Trophoblast cell (in vitro differentiated cells and primary cell): Measurements from ENCODE around the gene GABRE.
A peak's percentile ranks its signal among the peaks of the same experiment; 100 is the strongest.
"Not testable (repeated sequence)": the region's sequence is repeated elsewhere in the genome, so short reads cannot be mapped to it uniquely, and the experiment has no call there.

Source experiments
- DNase-seq, 2 donors: peaks; one replicate each; pipeline ENCODE4 v3.0.0-alpha.2; 2016
- H2AFZ ChIP-seq: 2 replicates; pipeline ENCODE4 v1.6.1; 2013; ENCODE audit warnings: low read length, moderate library complexity, mild to moderate bottlenecking; ENCODE audit not compliant: insufficient read depth, poor library complexity
- H2AK5ac ChIP-seq: 2 replicates; pipeline ENCODE4 v1.6.1; 2013; ENCODE audit warnings: mild to moderate bottlenecking, low read length
- H2BK120ac ChIP-seq: 2 replicates; pipeline ENCODE4 v1.6.1; 2013; ENCODE audit warnings: low read length, mild to moderate bottlenecking, moderate library complexity; ENCODE audit not compliant: insufficient read depth, poor library complexity
- H2BK12ac ChIP-seq: 2 replicates; pipeline ENCODE4 v1.6.1; 2013; ENCODE audit warnings: mild to moderate bottlenecking, low read length, moderate library complexity
- H2BK5ac ChIP-seq: 2 replicates; pipeline ENCODE4 v1.6.1; 2013; ENCODE audit warnings: low read length, low read depth, moderate library complexity, mild to moderate bottlenecking; ENCODE audit not compliant: poor library complexity
- H3K14ac ChIP-seq: 2 replicates; pipeline ENCODE4 v1.6.1; 2013; ENCODE audit warnings: mild to moderate bottlenecking, low read length
- H3K18ac ChIP-seq: 2 replicates; pipeline ENCODE4 v1.6.1; 2013; ENCODE audit warnings: mild to moderate bottlenecking, low read length
- H3K23ac ChIP-seq: 2 replicates; pipeline ENCODE4 v1.6.1; 2013; ENCODE audit warnings: low read length
- H3K27ac ChIP-seq: 2 replicates; pipeline ENCODE4 v1.5.1; 2013; ENCODE audit warnings: low read depth, mild to moderate bottlenecking, inconsistent platforms, low read length, moderate library complexity
- H3K27me3 ChIP-seq: 2 replicates; pipeline ENCODE4 v1.6.1; 2013; ENCODE audit warnings: inconsistent platforms, mild to moderate bottlenecking, low read length, moderate library complexity; ENCODE audit not compliant: insufficient read depth
- H3K36me3 ChIP-seq, 2 experiments: 1 replicate in 1 of 2; 2 replicates in 1 of 2; pipeline ENCODE4 v1.6.1; 2013; ENCODE audit warnings: low read length in 2 of 2, mild to moderate bottlenecking in 2 of 2, moderate library complexity in 1 of 2; ENCODE audit not compliant: insufficient read depth in 2 of 2, control insufficient read depth in 1 of 2
- H3K4ac ChIP-seq: 2 replicates; pipeline ENCODE4 v1.6.1; 2013; ENCODE audit warnings: low read depth, mild to moderate bottlenecking, low read length, moderate library complexity
- H3K4me1 ChIP-seq, 2 experiments: 1 replicate in 1 of 2; 2 replicates in 1 of 2; pipeline ENCODE4 v1.6.1; 2013; ENCODE audit warnings: low read length in 2 of 2, mild to moderate bottlenecking in 2 of 2, moderate library complexity in 1 of 2; ENCODE audit not compliant: insufficient read depth in 2 of 2, control insufficient read depth in 1 of 2
- H3K4me2 ChIP-seq: 2 replicates; pipeline ENCODE4 v1.6.1; 2013; ENCODE audit warnings: inconsistent platforms, mild to moderate bottlenecking, low read length, moderate library complexity
- H3K4me3 ChIP-seq: 2 replicates; pipeline ENCODE4 v1.5.1; 2013; ENCODE audit warnings: mild to moderate bottlenecking, low read depth, low read length, inconsistent platforms
- H3K79me1 ChIP-seq: one replicate; pipeline ENCODE4 v1.6.1; 2013; ENCODE audit warnings: low read length
- H3K79me2 ChIP-seq: 2 replicates; pipeline ENCODE4 v1.6.1; 2013; ENCODE audit warnings: low read length, mild to moderate bottlenecking; ENCODE audit not compliant: control insufficient read depth, insufficient read depth, poor library complexity
- H3K9ac ChIP-seq: 2 replicates; pipeline ENCODE4 v1.6.1; 2013; ENCODE audit warnings: mild to moderate bottlenecking, low read length
- H3K9me3 ChIP-seq: 2 replicates; pipeline ENCODE4 v1.6.1; 2013; ENCODE audit warnings: low read depth, mild to moderate bottlenecking, control low read depth, inconsistent platforms, low read length; ENCODE audit not compliant: insufficient read depth
- H4K12ac ChIP-seq: 2 replicates; pipeline ENCODE4 v1.6.1; 2013; ENCODE audit warnings: low read depth, mild to moderate bottlenecking, low read length, moderate library complexity
- H4K8ac ChIP-seq: 2 replicates; pipeline ENCODE4 v1.6.1; 2013; ENCODE audit warnings: low read depth, mild to moderate bottlenecking, low read length, moderate library complexity
- H4K91ac ChIP-seq: one replicate; pipeline ENCODE4 v1.6.1; 2013; ENCODE audit warnings: low read depth, mild to moderate bottlenecking, low read length, moderate library complexity
- WGBS: extraction: QIAGEN DNeasy Blood & Tissue Kit; methylation state at CpG from one replicate; pipeline ENCODE4 v1.1.7; 2013; ENCODE audit warnings: missing lambda C conversion rate; ENCODE audit not compliant: insufficient read length, insufficient coverage; ENCODE audit errors: extremely low coverage; 5-methylcytosine and 5-hydroxymethylcytosine counted together

GABRE gene

DNA sequence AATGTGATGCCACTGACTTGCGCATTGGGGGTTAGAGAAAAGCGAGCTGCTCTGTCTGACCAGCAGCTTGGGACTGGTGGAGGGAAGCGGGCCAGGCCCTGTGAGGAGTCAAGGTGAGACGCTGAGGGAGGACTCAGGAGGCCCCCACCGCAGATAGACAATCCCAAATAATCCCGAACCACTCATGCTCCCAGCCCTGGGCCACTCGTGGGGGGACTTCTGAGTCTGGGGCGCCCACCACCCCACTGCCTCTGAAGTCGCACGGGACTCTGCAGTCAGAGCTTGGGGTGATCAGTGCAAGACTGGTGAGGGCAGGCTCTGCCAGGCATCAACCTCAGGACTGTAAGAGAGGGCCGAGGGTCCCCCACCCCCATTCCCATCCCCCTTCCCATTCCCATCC, 54.9 kb downstream of the GABRE start:
- no peak for DNase-seq
- no peak overlapping the region for H3K4me3 ChIP-seq
- H3K4me2 ChIP-seq = no peak overlapping the region
- H2BK120ac ChIP-seq = no peak overlapping the region
- no peaks in the 10 kb centered on the region for H3K36me3 ChIP-seq
- no peaks in the 10 kb centered on the region for H3K79me1 ChIP-seq
- no peak overlapping the region for H4K12ac ChIP-seq
- H3K9ac ChIP-seq = no peak overlapping the region
- no peak overlapping the region for H2AK5ac ChIP-seq
- no peaks in the 10 kb centered on the region for H3K4me1 ChIP-seq
- no peak overlapping the region for H3K14ac ChIP-seq
- H3K27me3 ChIP-seq = no peaks in the 10 kb centered on the region
- H3K4ac ChIP-seq = no peak overlapping the region
- no peak overlapping the region for H4K8ac ChIP-seq
- no peaks in the 10 kb centered on the region for H3K79me2 ChIP-seq
- no peak overlapping the region for H4K91ac ChIP-seq
- no CpG with 5 or more reads among the region's 11 CpGs for WGBS
- H3K18ac ChIP-seq = no peak overlapping the region
- H2BK5ac ChIP-seq = no peak overlapping the region
- no peak overlapping the region for H3K27ac ChIP-seq
- H3K9me3 ChIP-seq = no peaks in the 10 kb centered on the region
- no peak overlapping the region for H2BK12ac ChIP-seq
- H2AFZ ChIP-seq = no peak overlapping the region
- no peak overlapping the region for H3K23ac ChIP-seq

DNA sequence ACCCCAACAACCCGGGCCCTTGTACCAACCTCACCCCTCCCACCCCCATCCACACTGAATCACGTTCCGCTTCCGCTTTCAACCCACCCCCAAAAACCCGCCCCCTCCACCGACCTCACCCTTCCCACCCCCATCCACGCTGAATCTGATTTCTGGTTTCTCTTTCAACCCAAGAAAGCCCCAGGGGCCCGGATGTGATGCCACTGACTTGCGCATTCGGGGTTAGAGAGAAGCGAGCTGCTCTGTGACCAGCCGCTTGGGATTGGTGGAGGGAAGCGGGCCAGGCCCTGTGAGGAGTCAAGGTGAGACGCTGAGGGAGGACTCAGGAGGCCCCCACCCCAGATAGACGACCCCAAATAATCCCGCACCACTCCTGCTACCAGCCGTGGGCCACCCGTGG, 55.7 kb downstream of the GABRE start:
- not testable (repeated sequence) for H2BK5ac ChIP-seq, H4K12ac ChIP-seq, H3K4me1 ChIP-seq, H3K23ac ChIP-seq, H3K4me2 ChIP-seq, H3K9me3 ChIP-seq, H3K27me3 ChIP-seq, H3K4me3 ChIP-seq, H3K9ac ChIP-seq, DNase-seq, H3K79me2 ChIP-seq, H4K8ac ChIP-seq, H3K36me3 ChIP-seq, H2BK12ac ChIP-seq, H3K4ac ChIP-seq, H3K14ac ChIP-seq, H3K18ac ChIP-seq, H2AFZ ChIP-seq, H2AK5ac ChIP-seq, H3K79me1 ChIP-seq, H3K27ac ChIP-seq, H2BK120ac ChIP-seq, H4K91ac ChIP-seq
- WGBS = no CpG with 5 or more reads among the region's 18 CpGs

DNA sequence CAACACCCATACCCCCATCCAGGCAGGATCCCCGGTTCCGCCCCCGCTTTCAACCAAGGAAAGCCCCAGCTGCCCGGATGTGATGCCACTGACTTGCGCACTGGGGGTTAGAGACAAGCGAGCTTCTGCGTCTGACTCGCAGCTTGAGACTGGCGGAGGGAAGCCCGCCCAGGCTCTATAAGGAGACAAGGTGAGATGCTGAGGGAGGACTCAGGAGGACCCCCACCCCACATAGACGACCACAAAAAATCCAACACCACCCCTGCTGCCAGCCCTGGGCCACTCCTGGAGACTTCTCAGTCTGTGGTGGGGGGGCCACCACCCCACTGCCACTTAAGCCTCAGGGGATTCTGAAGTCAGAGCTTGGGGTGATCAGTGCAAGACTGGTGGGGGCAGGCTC, 61.7 kb downstream of the GABRE start, which contains the start of gene MAGEA4:
MAGEA4 (plus strand) TSS at position 110 of the 400 bp plus-strand sequence. CDS start 10,776 bp downstream, outside the sequence.
- H3K18ac ChIP-seq = no peak within 1 kb of the TSS
- H3K9ac ChIP-seq = no peak within 1 kb of the TSS
- no CpG with 5 or more reads among the region's 11 CpGs for WGBS
- no peaks in the 10 kb centered on the region for H3K36me3 ChIP-seq
- H3K79me2 ChIP-seq = no peaks in the 10 kb centered on the region
- no peak within 1 kb of the TSS for H3K4ac ChIP-seq
- no peak within 1 kb of the TSS for H3K14ac ChIP-seq
- H3K79me1 ChIP-seq = no peaks in the 10 kb centered on the region
- H3K27ac ChIP-seq = no peak within 1 kb of the TSS
- no peak within 1 kb of the TSS for H2BK12ac ChIP-seq
- no peak within 1 kb of the TSS for H4K12ac ChIP-seq
- no peak within 1 kb of the TSS for H3K23ac ChIP-seq
- DNase-seq = peak; percentile 9 to 23
- no peak within 1 kb of the TSS for H2BK120ac ChIP-seq
- H3K4me2 ChIP-seq = no peak within 1 kb of the TSS
- H2AK5ac ChIP-seq = no peak within 1 kb of the TSS
- no peak within 1 kb of the TSS for H4K8ac ChIP-seq
- no peak within 1 kb of the TSS for H4K91ac ChIP-seq
- no peak within 1 kb of the TSS for H2BK5ac ChIP-seq
- no peaks in the 10 kb centered on the region for H3K27me3 ChIP-seq
- no peak within 1 kb of the TSS for H3K4me3 ChIP-seq
- no peak within 1 kb of the TSS for H2AFZ ChIP-seq
- no peaks in the 10 kb centered on the region for H3K4me1 ChIP-seq
- no peaks in the 10 kb centered on the region for H3K9me3 ChIP-seq

DNA sequence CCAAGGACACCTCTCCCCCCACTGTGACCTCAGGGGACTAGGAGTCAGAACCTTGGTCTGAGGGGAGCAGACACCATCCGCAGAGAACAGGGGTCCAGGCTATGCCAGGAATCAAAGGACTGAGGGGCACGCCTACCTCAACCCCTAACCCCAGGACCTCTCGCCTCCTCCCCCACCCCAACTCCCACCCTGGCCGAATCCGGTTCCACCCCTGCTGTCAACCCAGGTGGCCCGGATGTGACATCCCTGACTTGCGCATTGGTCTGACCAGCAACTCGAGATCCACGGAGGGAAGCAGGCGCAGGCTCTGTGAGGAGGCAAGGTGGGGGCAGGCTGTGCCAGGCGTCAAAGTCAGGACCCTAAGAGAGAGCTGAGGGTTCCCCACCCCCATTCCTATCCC, 62.3 kb downstream of the GABRE start:
- Histone ChIP-seq H3K4me3 (no peak overlapping the region), H2BK120ac (no peak overlapping the region), H3K27ac (no peak overlapping the region), H4K91ac (no peak overlapping the region), H3K9ac (no peak overlapping the region), H3K4me2 (no peak overlapping the region), H3K79me2 (no peaks in the 10 kb centered on the region), H4K8ac (no peak overlapping the region), H2BK5ac (no peak overlapping the region), H3K27me3 (no peaks in the 10 kb centered on the region), H3K18ac (no peak overlapping the region), H3K14ac (no peak overlapping the region), H2BK12ac (no peak overlapping the region), H3K9me3 (no peaks in the 10 kb centered on the region), H3K79me1 (no peaks in the 10 kb centered on the region), H4K12ac (no peak overlapping the region), H3K36me3 (no peaks in the 10 kb centered on the region), H2AK5ac (no peak overlapping the region), H3K4me1 (no peaks in the 10 kb centered on the region), H2AFZ (no peak overlapping the region), H3K23ac (no peak overlapping the region), H3K4ac (no peak overlapping the region)
- no peak for DNase-seq
- no CpG with 5 or more reads among the region's 11 CpGs for WGBS
